HepG2 (cell line): ENCODE results near the gene NFKBIL1. TPM values are rescaled to one million over a fixed set of nuclear protein-coding genes. Genes with fewer than 3 reads are reported as not detected.

Experiments
- AGO1 ChIP-seq: fragments of 200-400 bp; formaldehyde crosslinking; IDR thresholded peaks from 2 replicates; pipeline ENCODE4 v1.6.1; 2017; ENCODE audit warnings: mild to moderate bottlenecking, low read depth, low read length, moderate library complexity; ENCODE audit not compliant: poor library complexity, severe bottlenecking
- CREB1 ChIP-seq, 2 experiments: fragments of 450-650 bp in 1 of 2; IDR thresholded peaks; 2 replicates each; pipeline ENCODE4 v1.6.1; 2016 to 2017; ENCODE audit warnings: control low read depth in 1 of 2, mild to moderate bottlenecking in 1 of 2, missing compliant biosample characterization in 1 of 2, missing genetic modification characterization in 1 of 2
- CSRNP2 ChIP-seq: sonication (generic); formaldehyde crosslinking; conservative IDR thresholded peaks from 2 replicates; pipeline ENCODE4 v1.8.0; 2022; ENCODE audit warnings: low read depth, missing genetic modification reagents
- ERF ChIP-seq: IDR thresholded peaks from 2 replicates; pipeline ENCODE4 v1.6.1; 2018; ENCODE audit warnings: missing biosample characterization, missing genetic modification reagents
- FOXA3 ChIP-seq: IDR thresholded peaks from 2 replicates; pipeline ENCODE4 v1.6.1; 2016; ENCODE audit warnings: missing genetic modification reagents, missing compliant biosample characterization
- IRX3 ChIP-seq: sonication (generic); formaldehyde crosslinking; IDR thresholded peaks from 2 replicates; pipeline ENCODE4 v1.8.1; 2023; ENCODE audit warnings: mild to moderate bottlenecking, low read depth, missing genetic modification reagents, borderline replicate concordance
- KLF12 ChIP-seq: sonication (generic); formaldehyde crosslinking; IDR thresholded peaks from 2 replicates; pipeline ENCODE4 v1.4.0; 2020; ENCODE audit warnings: missing genetic modification reagents, borderline replicate concordance
- NFE2L2 ChIP-seq: fragments of 150-350 bp; IDR thresholded peaks from 2 replicates; pipeline ENCODE4 v1.6.1; 2014; ENCODE audit warnings: low read length
- NONO ChIP-seq, 2 experiments: fragments of 450-650 bp in 1 of 2; sonication (generic) in 1 of 2; formaldehyde crosslinking in 1 of 2; IDR thresholded peaks in 1 of 2; conservative IDR thresholded peaks in 1 of 2; 2 replicates each; pipeline versions ENCODE4 v1.6.1 to v1.8.0; 2017 to 2022; ENCODE audit warnings: mild to moderate bottlenecking in 1 of 2, missing genetic modification reagents in 1 of 2, moderate library complexity in 1 of 2
- PHF21A ChIP-seq: sonication (generic); formaldehyde crosslinking; IDR thresholded peaks from 2 replicates; pipeline ENCODE4 v1.5.0; 2020; ENCODE audit warnings: mild to moderate bottlenecking, missing genetic modification reagents
- PHF8 ChIP-seq: sonication (generic); formaldehyde crosslinking; IDR thresholded peaks from 2 replicates; pipeline ENCODE4 v1.5.0; 2020; ENCODE audit warnings: missing genetic modification reagents
- POLR2AphosphoS2 ChIP-seq: IDR thresholded peaks from 2 replicates; pipeline ENCODE4 v1.6.1; 2011; ENCODE audit warnings: low read depth, low read length, improper control_type of control experiment
- RNF2 ChIP-seq: fragments of 450-650 bp; conservative IDR thresholded peaks from 2 replicates; pipeline ENCODE4 v1.6.1; 2016; ENCODE audit warnings: low read depth
- SP2 ChIP-seq: sonication (generic); formaldehyde crosslinking; IDR thresholded peaks from 2 replicates; pipeline ENCODE4 v1.5.1; 2020; ENCODE audit warnings: mild to moderate bottlenecking, missing genetic modification reagents
- TOE1 ChIP-seq: sonication (generic); formaldehyde crosslinking; IDR thresholded peaks from 2 replicates; pipeline ENCODE4 v1.4.0; 2020; ENCODE audit warnings: mild to moderate bottlenecking, missing genetic modification reagents
- ZBTB49 ChIP-seq: sonication (generic); formaldehyde crosslinking; IDR thresholded peaks from 2 replicates; pipeline ENCODE4 v1.4.0; 2020; ENCODE audit warnings: missing genetic modification reagents, borderline replicate concordance
- ZFP41 ChIP-seq: sonication (generic); formaldehyde crosslinking; IDR thresholded peaks from 2 replicates; pipeline ENCODE4 v1.4.0; 2020; ENCODE audit warnings: mild to moderate bottlenecking, missing genetic modification reagents, borderline replicate concordance
- ZNF343 ChIP-seq: sonication (generic); formaldehyde crosslinking; IDR thresholded peaks from 2 replicates; pipeline ENCODE4 v1.4.0; 2020; ENCODE audit warnings: mild to moderate bottlenecking, missing genetic modification reagents
- ZNF563 ChIP-seq: sonication (generic); formaldehyde crosslinking; IDR thresholded peaks from 2 replicates; pipeline ENCODE4 v1.8.0; 2022; ENCODE audit warnings: mild to moderate bottlenecking, moderate library complexity, missing genetic modification reagents
- ZNF619 ChIP-seq: sonication (generic); formaldehyde crosslinking; IDR thresholded peaks from 2 replicates; pipeline ENCODE4 v1.4.0; 2020; ENCODE audit warnings: mild to moderate bottlenecking, missing genetic modification reagents
- ZNF800 ChIP-seq: sonication (generic); formaldehyde crosslinking; IDR thresholded peaks from 2 replicates; pipeline ENCODE4 v1.4.0; 2020; ENCODE audit warnings: missing genetic modification reagents
- ZSCAN12 ChIP-seq: sonication (generic); formaldehyde crosslinking; IDR thresholded peaks from 2 replicates; pipeline ENCODE4 v1.9.0; 2021; ENCODE audit warnings: mild to moderate bottlenecking, missing genetic modification reagents
- polyA plus RNA-seq, 8 experiments: library from polyadenylated mRNA; depleted of rRNA in 3 of 8; stranded (reverse) in 7 of 8; unstranded in 1 of 8; fragments of >200 nt; fragmentation: Illumina TruSeq in 4 of 8; extraction: Trizol in 4 of 8; gene quantifications; 2 replicates each; pipeline versions ENCODE4 v1.2.1 to v1.2.3, GENCODE V29; 2011 to 2016; ENCODE audit warnings: low read depth in 4 of 8, missing spikeins in 1 of 8, mixed read lengths in 1 of 8; ENCODE audit not compliant: insufficient read depth in 1 of 8
- total RNA-seq, 5 experiments: library from RNA; depleted of rRNA; stranded (reverse); fragments of >200 nt; fragmentation: Illumina TruSeq; extraction: Trizol; gene quantifications; 2 replicates each; pipeline ENCODE4 v1.2.3, GENCODE V29; 2016; ENCODE audit warnings: low read depth in 1 of 5
- TF ChIP-seq, protein P1 (sequence below): sonication (generic); formaldehyde crosslinking; IDR thresholded peaks from 2 replicates; pipeline ENCODE4 v1.8.0; 2022; ENCODE audit warnings: mild to moderate bottlenecking, missing genetic modification reagents, borderline replicate concordance

The NFKBIL1 gene
- total and polyA plus RNA-seq, 2 of the 13 experiments (the other 11 are each of a cell fraction or from before 2014, with no cell fraction given) = 9.7 to 19.5 TPM

GRCh38 chr6:31580807-31581433 lies 33.5 kb downstream of the NFKBIL1 start (continued):
- TF ChIP-seq NFE2L2 = no peak
- TF ChIP-seq KLF12 (CRISPR knock-in tag) = peak; percentile 54; the same call in 1 of the 2 replicates
- no peak for TF ChIP-seq ZBTB49 (CRISPR knock-in tag)
- TF ChIP-seq, protein P1, sequence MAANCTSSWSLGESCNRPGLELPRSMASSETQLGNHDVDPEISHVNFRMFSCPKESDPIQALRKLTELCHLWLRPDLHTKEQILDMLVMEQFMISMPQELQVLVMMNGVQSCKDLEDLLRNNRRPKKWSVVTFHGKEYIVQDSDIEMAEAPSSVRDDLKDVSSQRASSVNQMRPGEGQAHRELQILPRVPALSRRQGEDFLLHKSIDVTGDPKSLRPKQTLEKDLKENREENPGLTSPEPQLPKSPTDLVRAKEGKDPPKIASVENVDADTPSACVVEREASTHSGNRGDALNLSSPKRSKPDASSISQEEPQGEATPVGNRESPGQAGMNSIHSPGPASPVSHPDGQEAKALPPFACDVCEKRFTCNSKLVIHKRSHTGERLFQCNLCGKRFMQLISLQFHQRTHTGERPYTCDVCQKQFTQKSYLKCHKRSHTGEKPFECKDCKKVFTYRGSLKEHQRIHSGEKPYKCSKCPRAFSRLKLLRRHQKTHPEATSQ = 0 out of 2 replicates have a peak, but pooled peaks have one; percentile 60
- TF ChIP-seq AGO1 = peak; percentile 33
- TF ChIP-seq NONO (IDR thresholded peaks at IDR 0.05) = no peak
- peak; percentile 82 for TF ChIP-seq NONO (CRISPR knock-in tag; conservative IDR thresholded peaks at IDR 0.05)
- TF ChIP-seq ZNF343 (CRISPR knock-in tag) = no peak; the same call in 1 of the 2 replicates
- no peak for TF ChIP-seq TOE1
- TF ChIP-seq PHF21A = peak; percentile 92
- peak; percentile 69; the same call in 1 of the 2 replicates for TF ChIP-seq ZNF800
- no peak for TF ChIP-seq IRX3 (CRISPR knock-in tag)
- peak; percentile 40; the same call in 1 of the 2 replicates for TF ChIP-seq RNF2
- peak; percentile 42; the same call in 1 of the 2 replicates for TF ChIP-seq FOXA3 (CRISPR knock-in tag)
- no peak for TF ChIP-seq ZNF619 (CRISPR knock-in tag)
- TF ChIP-seq PHF8 (CRISPR knock-in tag) = peak; percentile 82
- TF ChIP-seq ZFP41 (CRISPR knock-in tag) = no peak
- TF ChIP-seq ERF (CRISPR knock-in tag) = peak; percentile 90; the same call in 1 of the 2 replicates
- TF ChIP-seq POLR2AphosphoS2 = no peak
- TF ChIP-seq ZSCAN12 (CRISPR knock-in tag) = no peak
- no peak for TF ChIP-seq SP2
- TF ChIP-seq CSRNP2 = no peak
- TF ChIP-seq CREB1 (IDR thresholded peaks at IDR 0.05) = peak; percentile 41; the same call in 1 of the 2 replicates
- TF ChIP-seq CREB1 (CRISPR knock-in tag; IDR thresholded peaks at IDR 0.05) = no peak
- TF ChIP-seq ZNF563 (CRISPR knock-in tag) = peak; percentile 93
